Neural cell (in vitro differentiated cells): ENCODE results near the gene LSAMP. TPM values are rescaled to one million over a fixed set of nuclear protein-coding genes. Genes with fewer than 3 reads are reported as not detected.

Experiments
- H2AFZ ChIP-seq: fragments of 200-600, 300-800 bp; sonication (generic), shearing (Covaris generic); 2 replicates; pipeline ENCODE4 v1.6.0; 2014; ENCODE audit warnings: low read depth, mild to moderate bottlenecking, antibody characterized with exemption, low read length, moderate library complexity
- H3F3A ChIP-seq: fragments of 200-600 bp; shearing (Covaris generic); 2 replicates; pipeline ENCODE4 v1.6.1; 2016; ENCODE audit warnings: mild to moderate bottlenecking, moderate library complexity, mixed read lengths, antibody characterized with exemption, low read length; ENCODE audit not compliant: insufficient read depth, poor library complexity, severe bottlenecking
- H3K27ac ChIP-seq: fragments of 200-600, 300-800 bp; sonication (generic), shearing (Covaris generic); 2 replicates; pipeline ENCODE4 v1.5.1; 2014; ENCODE audit warnings: mild to moderate bottlenecking, low read length, moderate library complexity
- H3K27me3 ChIP-seq: fragments of 300-800, 200-600 bp; sonication (generic), shearing (Covaris generic); 2 replicates; pipeline ENCODE4 v1.6.0; 2014; ENCODE audit warnings: mild to moderate bottlenecking, low read depth, low read length, moderate library complexity; ENCODE audit not compliant: insufficient read depth
- H3K36me3 ChIP-seq: fragments of 300-800, 200-600 bp; sonication (generic), shearing (Covaris generic); 2 replicates; pipeline ENCODE4 v1.5.1; 2014; ENCODE audit warnings: mild to moderate bottlenecking, antibody characterized with exemption, low read length, moderate library complexity; ENCODE audit not compliant: insufficient read depth
- H3K4me2 ChIP-seq: fragments of 300-800, 200-600 bp; sonication (generic), shearing (Covaris generic); 2 replicates; pipeline ENCODE4 v1.6.0; 2014; ENCODE audit warnings: mild to moderate bottlenecking, low read length
- H3K4me3 ChIP-seq: fragments of 300-800, 200-600 bp; sonication (generic), shearing (Covaris generic); 2 replicates; pipeline ENCODE4 v1.5.1; 2014; ENCODE audit warnings: mild to moderate bottlenecking, low read length, moderate library complexity
- H3K79me2 ChIP-seq: fragments of 200-600 bp; shearing (Covaris generic); replicated peaks from 2 replicates; pipeline ENCODE4 v1.6.0; 2014; ENCODE audit warnings: mild to moderate bottlenecking, low read length, moderate library complexity; ENCODE audit not compliant: insufficient read depth
- H3K9ac ChIP-seq: fragments of 300-800, 200-600 bp; sonication (generic), shearing (Covaris generic); 2 replicates; pipeline ENCODE4 v1.6.1; 2016; ENCODE audit warnings: mild to moderate bottlenecking, low read length, mixed read lengths
- H3K9me2 ChIP-seq: fragments of 200-600 bp; shearing (Covaris generic); 2 replicates; pipeline ENCODE4 v1.6.1; 2016; ENCODE audit warnings: mild to moderate bottlenecking, low read length, mixed read lengths; ENCODE audit not compliant: insufficient read depth
- H3K9me3 ChIP-seq: fragments of 200-600, 300-800 bp; sonication (generic), shearing (Covaris generic); 2 replicates; pipeline ENCODE4 v1.6.1; 2016; ENCODE audit warnings: mild to moderate bottlenecking, mixed run types, low read length, moderate library complexity, mixed read lengths
- H4K20me1 ChIP-seq: fragments of 200-600 bp; shearing (Covaris generic); 2 replicates; pipeline ENCODE4 v1.6.1; 2016; ENCODE audit warnings: mild to moderate bottlenecking, mixed run types; ENCODE audit not compliant: insufficient read depth
- CTCF ChIP-seq: fragments of 450-650 bp; IDR thresholded peaks from 2 replicates; pipeline ENCODE4 v1.5.1; 2014; ENCODE audit warnings: antibody characterized with exemption, mild to moderate bottlenecking, moderate library complexity; ENCODE audit not compliant: poor library complexity, severe bottlenecking
- EP300 ChIP-seq: fragments of 450-650 bp; conservative IDR thresholded peaks from 2 replicates; pipeline ENCODE4 v1.6.1; 2014; ENCODE audit warnings: antibody characterized with exemption, mild to moderate bottlenecking, moderate library complexity; ENCODE audit not compliant: poor library complexity, severe bottlenecking
- EZH2 ChIP-seq: fragments of 200-600, 300-800 bp; shearing (Covaris generic), sonication (generic); IDR thresholded peaks from 2 replicates; pipeline ENCODE4 v1.6.1; 2014; ENCODE audit warnings: antibody characterized with exemption, low read length, borderline replicate concordance, mild to moderate bottlenecking; ENCODE audit not compliant: insufficient read depth, poor library complexity, severe bottlenecking
- MXI1 ChIP-seq: fragments of 450-650 bp; conservative IDR thresholded peaks from 2 replicates; pipeline ENCODE4 v1.6.1; 2014; ENCODE audit warnings: antibody characterized with exemption, mild to moderate bottlenecking; ENCODE audit not compliant: poor library complexity, severe bottlenecking
- POLR2AphosphoS5 ChIP-seq: IDR thresholded peaks from 2 replicates; pipeline ENCODE4 v1.6.1; 2012
- RAD21 ChIP-seq: fragments of 450-650 bp; conservative IDR thresholded peaks from 2 replicates; pipeline ENCODE4 v1.6.1; 2014; ENCODE audit warnings: antibody characterized with exemption, mild to moderate bottlenecking, moderate library complexity
- REST ChIP-seq: IDR thresholded peaks from 2 replicates; pipeline ENCODE4 v1.6.1; 2012; ENCODE audit warnings: borderline replicate concordance
- SMC3 ChIP-seq: fragments of 450-650 bp; conservative IDR thresholded peaks from 2 replicates; pipeline ENCODE4 v1.6.1; 2014; ENCODE audit warnings: antibody characterized with exemption, mild to moderate bottlenecking, moderate library complexity; ENCODE audit not compliant: poor library complexity
- TAF1 ChIP-seq: IDR thresholded peaks from 2 replicates; pipeline ENCODE4 v1.6.1; 2012; ENCODE audit warnings: low read depth
- polyA plus RNA-seq: library from polyadenylated mRNA; depleted of rRNA; stranded (reverse); fragments of >200 nt; gene quantifications from 2 replicates; pipeline ENCODE4 v1.2.3, GENCODE V29; 2014

The LSAMP gene
- polyA plus RNA-seq, 1 donor from 2014 or later = 93.6 TPM

GRCh38 chr3:116153174-116153573 lies 292.1 kb downstream of the LSAMP start:
- Histone ChIP-seq H3K27me3 (no peaks in the 10 kb centered on the region), H3K36me3 (no peaks in the 10 kb centered on the region), H3K9me2 (no peaks in the 10 kb centered on the region), H3K9ac (no peak overlapping the region), H3K27ac (no peak overlapping the region), H2AFZ (no peak overlapping the region), H4K20me1 (no peaks in the 10 kb centered on the region), H3K4me3 (no peak overlapping the region), H3K4me2 (no peak overlapping the region), H3F3A (no peaks in the 10 kb centered on the region), H3K9me3 (no peaks in the 10 kb centered on the region), H3K79me2 (no peaks in the 10 kb centered on the region)
- no peak for TF ChIP-seq EZH2
- no peak for TF ChIP-seq EP300
- TF ChIP-seq SMC3 = no peak
- TF ChIP-seq MXI1 = no peak
- no peak for TF ChIP-seq CTCF
- TF ChIP-seq RAD21 = no peak
- no peak for TF ChIP-seq TAF1
- TF ChIP-seq REST = peak; percentile 25

GRCh38 chr3:116150655-116151167 lies 294.6 kb downstream of the LSAMP start:
- Histone ChIP-seq H4K20me1 (no peaks in the 10 kb centered on the region), H3K9ac (no peak overlapping the region), H2AFZ (no peak overlapping the region), H3K27me3 (no peaks in the 10 kb centered on the region), H3K4me2 (no peak overlapping the region), H3K36me3 (no peaks in the 10 kb centered on the region), H3K27ac (no peak overlapping the region), H3K79me2 (no peaks in the 10 kb centered on the region), H3K9me3 (no peaks in the 10 kb centered on the region), H3K9me2 (no peaks in the 10 kb centered on the region), H3K4me3 (no peak overlapping the region), H3F3A (peaks cover 3% of the 10 kb centered on the region)
- TF ChIP-seq CTCF (no peak), REST (no peak), EP300 (no peak), RAD21 (no peak), SMC3 (no peak), POLR2AphosphoS5 (no peak), MXI1 (no peak), EZH2 (no peak), TAF1 (no peak)
